Vagina (tissue), 2 donors: ENCODE data around the gene KNCN. TPM values are rescaled to one million over a fixed set of nuclear protein-coding genes. Genes with fewer than 3 reads are reported as not detected.

ENCODE experiments used
- DNase-seq, 2 donors: peaks; one replicate each; pipeline ENCODE4 v3.0.0-alpha.2; 2017; ENCODE audit errors: extremely low spot score in 2 of 2
- H3K27ac ChIP-seq: fragments of 200-600 bp; sonication (generic); one replicate; pipeline ENCODE4 v1.5.1; 2019
- H3K27me3 ChIP-seq: fragments of 200-600 bp; sonication (generic); one replicate; pipeline ENCODE4 v1.5.1; 2019
- H3K36me3 ChIP-seq, 2 donors: fragments of 200-600 bp; sonication (generic); one replicate each; pipeline ENCODE4 v1.5.1; 2017 to 2019
- H3K4me1 ChIP-seq: fragments of 200-600 bp; sonication (generic); one replicate; pipeline ENCODE4 v1.5.1; 2019
- H3K4me3 ChIP-seq, 2 donors: fragments of 200-600 bp; sonication (generic); 1 replicate in 1 of 2; 2 replicates in 1 of 2; pipeline ENCODE4 v1.5.1; 2016 to 2019
- H3K9me3 ChIP-seq: fragments of 200-600 bp; sonication (generic); one replicate; pipeline ENCODE4 v1.5.1; 2019
- POLR2A ChIP-seq, 2 donors: fragments of 450-650 bp; IDR thresholded peaks; one replicate each; pipeline ENCODE4 v1.6.1; 2017; ENCODE audit warnings: antibody characterized with exemption in 2 of 2, mild to moderate bottlenecking in 2 of 2, moderate library complexity in 2 of 2
- POLR2AphosphoS5 ChIP-seq, 2 donors: sonication (generic); formaldehyde crosslinking; IDR thresholded peaks; one replicate each; pipeline ENCODE4 v1.9.0; 2017; ENCODE audit warnings: antibody characterized with exemption in 2 of 2, mild to moderate bottlenecking in 2 of 2, low read depth in 1 of 2; ENCODE audit not compliant: insufficient read depth in 1 of 2
- intact Hi-C: fragments of 100-400 bp; cut with DNase I; formaldehyde crosslinking; loops from one replicate; pipeline ENCODE4 v1.15.1; 2023
- total RNA-seq: library from RNA; depleted of rRNA; stranded (reverse); fragments of >200 nt; gene quantifications from one replicate; pipeline ENCODE4 v1.2.3, GENCODE V29; 2016
- TF ChIP-seq, protein P1 (sequence below), 3 experiments: fragments of 450-650 bp in 2 of 3; fragments of 200-600 bp in 1 of 3; sonication (generic) in 1 of 3; IDR thresholded peaks; one replicate each; pipeline ENCODE4 v1.5.1; 2017 to 2019; ENCODE audit warnings: antibody characterized with exemption in 3 of 3, mild to moderate bottlenecking in 2 of 3, moderate library complexity in 2 of 3

Gene KNCN
- total RNA-seq, 1 donor from 2014 or later, result not detected

DNA sequence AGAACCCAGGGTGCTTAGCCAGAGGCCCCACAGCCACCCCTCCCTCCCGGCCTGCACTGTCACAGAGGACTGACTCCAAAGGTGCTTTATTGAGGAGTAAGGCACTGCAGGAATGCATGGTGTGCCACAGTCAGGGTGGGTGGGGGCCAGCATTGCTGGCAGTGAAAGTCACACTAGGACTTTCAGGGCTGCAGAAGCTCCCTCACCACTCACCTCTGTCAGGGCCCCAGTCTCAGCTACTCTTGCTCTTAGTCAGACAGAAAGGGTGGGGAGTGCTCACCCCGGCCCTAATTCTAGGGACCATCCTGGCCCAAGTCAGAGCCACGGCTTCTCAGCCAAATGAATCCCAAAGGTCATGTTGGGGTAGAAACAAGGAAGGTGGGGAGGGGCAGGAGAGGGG lies 19.4 kb downstream of the KNCN start:
- Histone ChIP-seq H3K27ac (no peak overlapping the region), H3K4me3 (no peak overlapping the region), H3K27me3 (no peaks in the 10 kb centered on the region), H3K9me3 (no peaks in the 10 kb centered on the region), H3K4me1 (peaks cover 4% of the 10 kb centered on the region), H3K36me3 (no peaks in the 10 kb centered on the region)
- intact Hi-C loops, result no loop called here
- TF ChIP-seq POLR2AphosphoS5 (IDR thresholded peaks at IDR 0.05; ENCODE audit: insufficient read depth in 1 of 2, low read depth in 1 of 2) (no peak), POLR2A (IDR thresholded peaks at IDR 0.05) (no peak)
- TF ChIP-seq, protein P1, sequence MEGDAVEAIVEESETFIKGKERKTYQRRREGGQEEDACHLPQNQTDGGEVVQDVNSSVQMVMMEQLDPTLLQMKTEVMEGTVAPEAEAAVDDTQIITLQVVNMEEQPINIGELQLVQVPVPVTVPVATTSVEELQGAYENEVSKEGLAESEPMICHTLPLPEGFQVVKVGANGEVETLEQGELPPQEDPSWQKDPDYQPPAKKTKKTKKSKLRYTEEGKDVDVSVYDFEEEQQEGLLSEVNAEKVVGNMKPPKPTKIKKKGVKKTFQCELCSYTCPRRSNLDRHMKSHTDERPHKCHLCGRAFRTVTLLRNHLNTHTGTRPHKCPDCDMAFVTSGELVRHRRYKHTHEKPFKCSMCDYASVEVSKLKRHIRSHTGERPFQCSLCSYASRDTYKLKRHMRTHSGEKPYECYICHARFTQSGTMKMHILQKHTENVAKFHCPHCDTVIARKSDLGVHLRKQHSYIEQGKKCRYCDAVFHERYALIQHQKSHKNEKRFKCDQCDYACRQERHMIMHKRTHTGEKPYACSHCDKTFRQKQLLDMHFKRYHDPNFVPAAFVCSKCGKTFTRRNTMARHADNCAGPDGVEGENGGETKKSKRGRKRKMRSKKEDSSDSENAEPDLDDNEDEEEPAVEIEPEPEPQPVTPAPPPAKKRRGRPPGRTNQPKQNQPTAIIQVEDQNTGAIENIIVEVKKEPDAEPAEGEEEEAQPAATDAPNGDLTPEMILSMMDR (IDR thresholded peaks at IDR 0.05), result no peak
- no peak for DNase-seq

DNA sequence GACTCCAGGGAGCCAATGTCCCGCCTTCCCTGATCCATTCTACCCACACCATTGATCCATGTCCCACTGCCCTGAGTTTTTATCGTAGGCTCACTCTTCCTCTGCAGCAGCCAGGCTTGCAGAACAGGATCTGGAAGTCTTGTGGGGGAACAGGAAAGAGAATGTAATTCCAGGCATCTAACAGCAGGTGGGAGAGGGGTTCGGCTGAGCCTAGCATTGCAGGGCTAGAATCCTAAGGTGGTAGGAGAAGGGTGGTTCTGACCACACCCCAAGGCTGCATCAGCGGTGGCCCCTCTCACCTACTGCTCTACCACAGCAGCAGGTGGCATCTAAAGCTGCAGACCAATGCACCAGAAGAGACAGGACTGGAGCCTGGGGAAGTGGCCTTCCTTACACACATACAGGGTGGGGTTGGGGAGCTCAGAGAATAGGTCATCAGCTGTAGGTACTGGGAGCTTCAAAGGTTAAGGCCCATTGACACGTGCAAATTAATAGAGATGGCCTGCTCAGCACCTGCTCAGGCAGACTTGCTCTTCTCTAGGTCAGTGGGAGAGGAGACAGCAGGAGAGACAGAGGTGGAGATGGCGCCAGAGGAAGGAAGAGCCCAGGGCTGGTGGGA lies 20.5 kb downstream of the KNCN start:
- Histone ChIP-seq H3K9me3 (no peaks in the 10 kb centered on the region), H3K4me3 (no peak overlapping the region), H3K4me1 (peaks cover 4% of the 10 kb centered on the region), H3K36me3 (no peaks in the 10 kb centered on the region), H3K27ac (no peak overlapping the region), H3K27me3 (no peaks in the 10 kb centered on the region)
- no peak for TF ChIP-seq POLR2A (IDR thresholded peaks at IDR 0.05)
- no peak for TF ChIP-seq POLR2AphosphoS5 (IDR thresholded peaks at IDR 0.05; ENCODE audit: insufficient read depth in 1 of 2, low read depth in 1 of 2)
- TF ChIP-seq, protein P1 (IDR thresholded peaks at IDR 0.05), result no peak
- intact Hi-C loops, result no loop called here
- DNase-seq, result no peak

DNA sequence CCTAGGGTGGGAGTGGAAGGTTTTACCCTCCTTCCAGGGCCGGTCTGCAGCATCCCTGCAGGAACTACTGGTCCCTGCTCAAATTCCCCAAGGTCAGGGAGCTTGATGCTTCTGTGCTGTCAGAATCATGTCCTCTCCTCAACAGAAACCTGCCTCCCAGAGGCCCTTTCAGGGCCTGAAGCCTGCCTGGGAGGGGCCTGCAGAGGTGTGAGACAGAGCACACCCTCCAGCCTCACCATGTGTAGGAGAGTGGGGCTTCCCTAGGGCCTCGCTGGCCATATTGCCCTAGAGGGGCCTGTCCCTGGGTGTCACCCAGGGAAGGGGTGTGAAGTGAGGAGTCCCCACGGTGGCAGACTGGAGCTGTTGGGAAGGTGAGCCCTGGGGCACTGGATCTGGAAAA lies 21.1 kb downstream of the KNCN start:
- Histone ChIP-seq H3K27me3 (no peaks in the 10 kb centered on the region), H3K27ac (no peak overlapping the region), H3K9me3 (no peaks in the 10 kb centered on the region), H3K4me1 (peaks cover 4% of the 10 kb centered on the region), H3K4me3 (no peak overlapping the region), H3K36me3 (no peaks in the 10 kb centered on the region)
- intact Hi-C loops, result no loop called here
- no peak for DNase-seq
- TF ChIP-seq POLR2A (IDR thresholded peaks at IDR 0.05), result no peak
- TF ChIP-seq, protein P1 (IDR thresholded peaks at IDR 0.05), result no peak
- TF ChIP-seq POLR2AphosphoS5 (IDR thresholded peaks at IDR 0.05; ENCODE audit: insufficient read depth in 1 of 2, low read depth in 1 of 2), result no peak

DNA sequence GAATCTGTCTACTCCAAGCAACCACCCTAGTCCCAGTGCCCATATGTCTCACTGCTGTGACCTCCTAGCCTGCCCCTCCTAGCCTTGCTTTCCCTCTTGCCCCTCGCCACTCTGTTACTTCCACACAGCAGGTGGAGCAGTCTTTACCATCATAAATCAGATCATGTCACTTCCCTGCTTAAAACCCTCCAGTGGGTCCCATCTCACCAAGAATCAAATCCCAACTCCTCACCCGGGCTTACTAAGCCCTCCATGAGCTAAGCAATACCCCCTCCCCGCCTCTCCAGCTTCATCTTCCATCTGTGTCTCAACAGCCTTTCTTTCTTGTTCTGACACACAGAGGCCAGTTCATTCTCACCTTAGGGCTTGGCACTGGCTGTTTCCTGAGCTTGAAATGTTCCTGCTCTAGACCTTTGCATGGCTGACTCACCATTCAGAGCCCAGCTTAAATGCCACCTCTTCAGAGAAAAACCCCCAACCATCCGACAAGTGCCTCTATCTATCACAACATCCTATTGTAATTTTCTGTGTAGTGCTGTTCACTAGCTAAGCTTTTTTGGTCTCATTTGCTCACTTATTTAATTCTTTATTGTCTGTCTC lies 22.3 kb downstream of the KNCN start:
- TF ChIP-seq, protein P1 (IDR thresholded peaks at IDR 0.05), result no peak
- TF ChIP-seq POLR2AphosphoS5 (IDR thresholded peaks at IDR 0.05; ENCODE audit: insufficient read depth in 1 of 2, low read depth in 1 of 2) (no peak), POLR2A (IDR thresholded peaks at IDR 0.05) (no peak)
- Histone ChIP-seq H3K36me3 (no peaks in the 10 kb centered on the region), H3K27me3 (no peaks in the 10 kb centered on the region), H3K27ac (no peak overlapping the region), H3K9me3 (no peaks in the 10 kb centered on the region), H3K4me3 (no peak overlapping the region), H3K4me1 (peaks cover 4% of the 10 kb centered on the region)
- DNase-seq, result no peak
- intact Hi-C loops, result loop anchor here (5.0 kb wide), 2 partner anchors 82 to 122 kb away; no protein-coding TSS in a partner anchor
